Smooth muscle cell (in vitro differentiated cells): ENCODE data around the gene RTEL1. TPM values are rescaled to one million over a fixed set of nuclear protein-coding genes. Genes with fewer than 3 reads are reported as not detected.
"Not testable (repeated sequence)": the region's sequence is repeated elsewhere in the genome, so short reads cannot be mapped to it uniquely, and the experiment has no call there.

Experiments
- DNase-seq: peaks from one replicate; lab custom pipeline; 2025; ENCODE audit not compliant: unreplicated experiment; lab: John Stamatoyannopoulos, UW
- H2AFZ ChIP-seq: fragments of 200-600 bp; sonication (generic); 2 replicates; pipeline ENCODE4 v1.6.0; 2016; ENCODE audit warnings: antibody characterized with exemption, low read depth, mild to moderate bottlenecking
- H3F3A ChIP-seq: fragments of 200-600 bp; sonication (generic); 2 replicates; pipeline ENCODE4 v1.6.0; 2017; ENCODE audit warnings: antibody characterized with exemption, low read depth
- H3K27ac ChIP-seq: fragments of 200-600 bp; sonication (generic); 2 replicates; pipeline ENCODE4 v1.5.1; 2016; ENCODE audit warnings: low read depth, mild to moderate bottlenecking
- H3K27me3 ChIP-seq: fragments of 200-600 bp; sonication (generic); 2 replicates; pipeline ENCODE4 v1.6.1; 2016; ENCODE audit warnings: low read depth, mild to moderate bottlenecking
- H3K36me3 ChIP-seq: fragments of 200-600 bp; sonication (generic); 2 replicates; pipeline ENCODE4 v1.5.1; 2016; ENCODE audit warnings: low read depth
- H3K4me1 ChIP-seq: fragments of 200-600 bp; sonication (generic); 2 replicates; pipeline ENCODE4 v1.5.1; 2016; ENCODE audit warnings: low read depth
- H3K4me2 ChIP-seq: fragments of 200-600 bp; sonication (generic); 2 replicates; pipeline ENCODE4 v1.6.0; 2016; ENCODE audit warnings: mild to moderate bottlenecking
- H3K4me3 ChIP-seq: fragments of 200-600 bp; sonication (generic); 2 replicates; pipeline ENCODE4 v1.5.1; 2016; ENCODE audit warnings: mild to moderate bottlenecking
- H3K79me2 ChIP-seq: fragments of 200-600 bp; sonication (generic); 2 replicates; pipeline ENCODE4 v1.6.0; 2016; ENCODE audit warnings: low read depth, mild to moderate bottlenecking
- H3K9ac ChIP-seq: fragments of 200-600 bp; sonication (generic); 2 replicates; pipeline ENCODE4 v1.6.0; 2016; ENCODE audit warnings: low read depth
- H3K9me3 ChIP-seq: fragments of 200-600 bp; sonication (generic); replicated peaks from 2 replicates; pipeline ENCODE4 v1.5.1; 2016; ENCODE audit warnings: low read depth
- H4K20me1 ChIP-seq: fragments of 200-600 bp; sonication (generic); 2 replicates; pipeline ENCODE4 v1.6.0; 2016; ENCODE audit warnings: low read depth
- WGBS: methylation state at CpG from one replicate; pipeline ENCODE4 v1.1.7; 2016; ENCODE audit warnings: low lambda C conversion rate; 5-methylcytosine and 5-hydroxymethylcytosine counted together
- polyA plus RNA-seq: library from polyadenylated mRNA; unstranded; fragments of >200 nt; fragmentation: Nextera tagmentation; extraction: Ambion mirVana; gene quantifications from 2 replicates; pipeline ENCODE4 v1.2.1, GENCODE V29; 2016
- total RNA-seq: library from RNA; depleted of rRNA; stranded (reverse); fragments of >200 nt; gene quantifications from 2 replicates; pipeline ENCODE4 v1.2.3, GENCODE V29; 2014
- TF ChIP-seq, protein P1 (sequence below): fragments of 200-600 bp; sonication (generic); IDR thresholded peaks from 2 replicates; pipeline ENCODE4 v1.5.1; 2017; ENCODE audit warnings: borderline replicate concordance, mild to moderate bottlenecking, antibody characterized with exemption; ENCODE audit not compliant: insufficient read depth, poor library complexity, severe bottlenecking

Gene RTEL1
- total and polyA plus RNA-seq, 2 experiments from 2014 or later = 10.4 to 14.2 TPM

DNA sequence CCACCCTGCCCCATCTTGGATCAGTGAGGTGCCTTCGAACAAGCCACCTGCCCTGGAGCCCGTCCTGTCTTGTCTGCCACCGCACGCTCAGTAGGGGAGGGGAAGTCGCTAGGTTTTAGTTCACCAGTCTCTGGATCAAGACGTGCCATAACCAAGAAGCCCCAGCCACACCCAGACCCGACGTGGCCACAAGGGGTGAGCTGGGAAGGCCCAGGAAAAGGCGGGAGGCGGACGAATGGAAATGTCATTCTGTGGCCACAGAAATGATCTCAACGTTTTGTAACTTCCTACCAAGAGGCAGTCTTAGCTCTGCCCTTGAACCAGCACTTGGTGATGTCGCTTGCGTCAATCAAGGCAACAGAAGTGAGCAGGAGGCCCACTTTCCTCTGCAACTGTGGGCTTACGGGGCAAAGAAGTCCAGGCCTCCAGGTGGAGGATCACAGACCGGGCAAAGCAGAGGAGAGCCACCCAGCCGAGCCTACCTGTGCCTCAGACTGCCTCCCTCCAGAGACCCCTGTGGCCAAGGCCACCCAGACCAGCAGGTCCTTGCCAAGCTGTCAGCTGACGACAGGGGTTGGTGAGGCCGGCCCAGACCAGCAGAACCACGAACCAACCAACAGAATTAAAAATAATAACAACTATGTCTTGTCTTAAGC, 45.7 kb upstream of the RTEL1 start:
- no peaks in the 10 kb centered on the region for H3K36me3 ChIP-seq
- no peak for DNase-seq
- H3K4me2 ChIP-seq = no peak overlapping the region
- no peaks in the 10 kb centered on the region for H3K9me3 ChIP-seq
- WGBS = 90% methylated on average over 20 of the region's 20 CpGs
- peaks cover 52% of the 10 kb centered on the region for H4K20me1 ChIP-seq
- H2AFZ ChIP-seq = no peak overlapping the region
- no peak overlapping the region for H3K27ac ChIP-seq
- H3F3A ChIP-seq = no peaks in the 10 kb centered on the region
- no peak overlapping the region for H3K4me3 ChIP-seq
- no peaks in the 10 kb centered on the region for H3K4me1 ChIP-seq
- H3K27me3 ChIP-seq = no peaks in the 10 kb centered on the region
- TF ChIP-seq, protein P1, sequence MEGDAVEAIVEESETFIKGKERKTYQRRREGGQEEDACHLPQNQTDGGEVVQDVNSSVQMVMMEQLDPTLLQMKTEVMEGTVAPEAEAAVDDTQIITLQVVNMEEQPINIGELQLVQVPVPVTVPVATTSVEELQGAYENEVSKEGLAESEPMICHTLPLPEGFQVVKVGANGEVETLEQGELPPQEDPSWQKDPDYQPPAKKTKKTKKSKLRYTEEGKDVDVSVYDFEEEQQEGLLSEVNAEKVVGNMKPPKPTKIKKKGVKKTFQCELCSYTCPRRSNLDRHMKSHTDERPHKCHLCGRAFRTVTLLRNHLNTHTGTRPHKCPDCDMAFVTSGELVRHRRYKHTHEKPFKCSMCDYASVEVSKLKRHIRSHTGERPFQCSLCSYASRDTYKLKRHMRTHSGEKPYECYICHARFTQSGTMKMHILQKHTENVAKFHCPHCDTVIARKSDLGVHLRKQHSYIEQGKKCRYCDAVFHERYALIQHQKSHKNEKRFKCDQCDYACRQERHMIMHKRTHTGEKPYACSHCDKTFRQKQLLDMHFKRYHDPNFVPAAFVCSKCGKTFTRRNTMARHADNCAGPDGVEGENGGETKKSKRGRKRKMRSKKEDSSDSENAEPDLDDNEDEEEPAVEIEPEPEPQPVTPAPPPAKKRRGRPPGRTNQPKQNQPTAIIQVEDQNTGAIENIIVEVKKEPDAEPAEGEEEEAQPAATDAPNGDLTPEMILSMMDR = no peak
- no peak overlapping the region for H3K9ac ChIP-seq
- peaks cover 12% of the 10 kb centered on the region for H3K79me2 ChIP-seq

DNA sequence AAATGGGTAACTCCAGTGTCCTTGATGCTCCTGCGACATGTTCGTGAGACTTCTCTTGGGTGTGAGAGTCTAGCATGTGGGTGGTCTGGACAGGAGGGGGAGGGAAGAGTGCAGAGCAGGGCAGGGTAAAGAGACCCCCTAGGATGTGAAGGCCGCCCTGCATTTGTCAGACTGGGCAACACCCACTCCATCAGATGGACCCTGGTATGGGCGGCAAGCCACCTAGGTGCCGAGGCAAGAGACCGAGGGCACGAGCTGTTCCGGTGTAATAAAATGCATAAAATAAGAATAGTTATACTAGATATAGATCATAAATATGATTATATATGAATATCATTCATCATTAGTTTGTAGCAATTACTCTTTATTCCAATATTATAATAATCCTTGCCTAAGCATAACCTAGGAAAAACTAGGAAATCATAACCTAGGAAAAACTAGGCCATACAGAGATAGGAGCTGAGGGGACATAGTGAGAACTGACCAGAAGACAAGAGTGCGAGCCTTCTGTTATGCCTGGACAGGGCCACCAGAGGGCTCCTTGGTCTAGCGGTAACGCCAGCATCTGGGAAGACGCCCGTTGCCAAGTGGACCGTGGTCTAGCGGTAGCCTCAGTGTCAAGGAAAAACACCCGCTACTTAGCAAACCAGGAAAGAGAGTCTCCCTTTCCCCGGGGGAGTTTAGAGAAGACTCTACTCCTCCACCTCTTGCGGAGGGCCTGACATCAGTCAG, 44.1 kb upstream of the RTEL1 start:
- DNase-seq, H3K27me3 ChIP-seq, H2AFZ ChIP-seq, H3K36me3 ChIP-seq, H3F3A ChIP-seq, H3K4me2 ChIP-seq, H3K27ac ChIP-seq, H3K9me3 ChIP-seq, H3K4me3 ChIP-seq, H3K4me1 ChIP-seq, H3K9ac ChIP-seq: not testable (repeated sequence)
- TF ChIP-seq, protein P1 = peak; percentile 27
- peaks cover 12% of the 10 kb centered on the region for H3K79me2 ChIP-seq
- H4K20me1 ChIP-seq = peaks cover 61% of the 10 kb centered on the region
- 93% methylated on average over 17 of the region's 18 CpGs for WGBS

DNA sequence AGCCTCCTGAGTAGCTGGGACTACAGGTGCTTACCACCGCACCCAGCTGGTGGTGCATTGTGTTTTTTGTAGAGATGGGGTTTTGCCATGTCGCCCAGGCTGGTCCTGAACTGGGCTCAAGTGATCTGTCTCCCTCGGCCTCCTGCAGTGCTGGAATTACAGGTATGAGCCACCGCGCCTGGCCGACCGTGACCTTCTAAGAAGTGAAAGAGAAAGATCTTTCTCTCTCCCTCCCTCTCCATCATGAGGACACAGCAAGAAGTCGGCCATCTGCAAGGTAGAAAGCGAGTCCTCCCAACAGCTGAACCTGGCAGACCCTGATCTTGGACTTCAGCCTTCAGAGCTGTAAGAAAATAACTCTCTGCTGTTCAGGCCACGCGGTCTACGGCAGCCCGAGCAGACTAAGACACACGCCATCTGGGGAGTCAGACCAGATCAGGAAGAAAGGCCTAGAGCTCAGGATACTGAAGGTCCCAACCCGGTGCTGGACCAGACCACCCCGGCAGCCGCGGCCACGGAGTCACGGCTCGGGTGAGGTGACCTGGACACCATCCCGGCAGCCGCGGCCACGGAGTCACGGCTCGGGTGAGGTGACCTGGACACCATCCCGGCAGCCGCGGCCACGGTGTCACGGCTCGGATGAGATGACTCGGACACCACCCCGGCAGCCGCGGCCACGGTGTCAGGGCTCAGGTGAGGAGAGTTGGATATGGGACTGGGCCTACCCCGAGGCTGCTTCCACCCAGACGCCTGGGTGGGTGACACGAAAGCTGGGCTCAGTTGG, 40.8 kb upstream of the RTEL1 start:
- Histone ChIP-seq H3K36me3 (no peaks in the 10 kb centered on the region), H3K27ac (no peak overlapping the region), H3K4me2 (no peak overlapping the region), H3K79me2 (peaks cover 28% of the 10 kb centered on the region), H3K9ac (no peak overlapping the region), H3K4me1 (no peaks in the 10 kb centered on the region), H3K9me3 (no peaks in the 10 kb centered on the region), H4K20me1 (peaks cover 66% of the 10 kb centered on the region), H3K4me3 (no peak overlapping the region), H3K27me3 (no peaks in the 10 kb centered on the region), H3F3A (no peaks in the 10 kb centered on the region), H2AFZ (no peak overlapping the region)
- no peak for DNase-seq
- WGBS = 97% methylated on average over 41 of the region's 41 CpGs
- TF ChIP-seq, protein P1 = no peak
